ENCODE measurements around the gene VGLL4. TPM values are rescaled to one million over a fixed set of nuclear protein-coding genes. Genes with fewer than 3 reads are reported as not detected.
A peak's percentile ranks its signal among the peaks of the same experiment; 100 is the strongest.

VGLL4 gene
- polyA plus RNA-seq, 5 donors, result 95.0 to 117 (median 103) TPM

DNA sequence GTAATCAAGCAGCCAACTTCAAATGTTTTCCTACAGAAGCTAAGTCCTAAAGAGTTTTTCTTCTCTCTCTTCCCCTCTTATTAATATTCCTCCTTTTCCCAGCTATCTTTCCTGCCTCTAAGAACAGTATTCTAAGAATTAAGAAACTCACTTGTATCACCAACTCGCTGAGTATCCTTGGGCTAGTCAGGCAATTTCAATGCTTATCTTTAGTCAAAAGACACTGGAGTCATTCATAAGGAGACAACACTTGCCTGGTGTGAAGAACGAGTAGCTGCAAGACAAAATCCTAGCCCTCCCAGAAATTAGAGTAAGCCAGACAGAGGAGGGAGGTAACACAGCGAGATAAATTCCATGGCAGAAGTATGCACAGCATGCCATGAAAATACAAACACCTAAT is 10.7 kb downstream of the VGLL4 start:
- no peak for DNase-seq

DNA sequence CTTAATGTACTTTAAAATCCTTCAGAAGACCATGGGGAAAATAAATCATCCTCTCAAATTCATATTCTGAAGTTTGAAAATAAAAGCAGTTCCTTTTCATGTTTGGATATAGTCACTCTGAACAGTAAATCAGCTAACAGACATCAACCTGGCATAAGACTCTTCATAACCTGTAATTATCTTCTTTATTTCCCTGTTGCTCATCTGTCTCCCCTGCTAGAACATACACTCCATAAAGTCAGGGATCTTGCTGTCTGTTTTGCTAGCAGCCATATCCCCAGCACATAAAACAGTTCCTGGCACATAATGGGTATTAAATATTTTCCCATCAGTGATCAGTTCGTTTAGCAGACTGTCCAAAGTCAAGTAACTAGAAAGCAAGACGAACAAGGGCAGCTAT is 11.2 kb downstream of the VGLL4 start:
- DNase-seq, result no peak

DNA sequence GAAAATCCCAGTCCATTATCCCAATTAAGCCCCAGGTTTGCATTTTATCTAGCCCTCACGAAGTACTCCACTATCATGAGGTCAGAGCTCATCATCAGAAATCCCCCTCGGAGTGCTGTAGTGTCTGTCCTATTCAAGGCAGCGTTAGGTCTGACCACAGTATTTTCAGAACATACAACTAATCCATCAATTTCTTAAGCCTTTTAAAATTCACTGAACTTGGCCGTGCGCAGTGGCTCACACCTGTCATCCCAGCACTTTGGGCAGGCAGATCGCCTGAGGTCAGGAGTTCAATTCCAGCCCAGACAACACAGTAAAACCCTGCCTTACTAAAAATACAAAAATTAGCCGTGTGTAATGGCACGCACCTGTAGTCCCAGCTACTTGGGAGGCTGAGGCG is 11.9 kb downstream of the VGLL4 start:
- DNase-seq, result no peak

DNA sequence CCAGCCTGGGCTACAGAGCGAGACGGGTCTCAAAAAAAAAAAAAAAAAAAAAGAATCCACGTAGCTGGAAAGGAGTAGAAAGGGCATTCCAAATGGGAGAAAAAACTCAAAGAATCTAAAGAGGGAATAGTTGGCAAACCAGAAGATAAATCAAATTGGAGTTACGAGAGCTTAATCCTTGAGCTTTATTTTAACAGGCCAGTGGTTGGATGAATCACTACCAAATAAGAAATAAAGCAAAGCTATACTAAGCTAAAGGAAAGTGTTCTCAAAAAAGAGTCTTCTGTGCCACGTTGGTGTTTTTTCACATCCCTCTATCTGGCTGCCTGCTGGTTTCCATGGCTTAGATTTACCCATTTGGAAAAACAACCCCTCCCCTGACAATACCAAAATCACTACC is 14.0 kb downstream of the VGLL4 start:
- no peak for DNase-seq

DNA sequence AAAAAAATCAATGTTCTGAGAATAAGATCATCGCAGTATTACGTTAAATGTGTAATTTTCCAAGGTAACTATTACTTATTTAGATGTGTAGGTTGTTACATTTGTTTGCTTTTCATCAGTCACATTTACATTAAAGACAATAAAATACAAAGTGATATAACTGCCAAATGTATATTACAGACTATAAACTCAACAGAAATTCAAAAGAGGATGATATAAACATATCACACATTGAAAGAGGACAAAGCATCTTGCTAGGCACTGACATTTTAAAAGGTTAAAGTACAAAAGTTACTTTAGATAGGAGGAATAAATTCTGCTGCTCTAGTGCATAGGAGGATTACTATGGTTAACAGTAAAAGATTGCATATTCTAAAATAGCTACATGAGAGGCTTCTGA is 16.1 kb downstream of the VGLL4 start:
- no peak for DNase-seq

DNA sequence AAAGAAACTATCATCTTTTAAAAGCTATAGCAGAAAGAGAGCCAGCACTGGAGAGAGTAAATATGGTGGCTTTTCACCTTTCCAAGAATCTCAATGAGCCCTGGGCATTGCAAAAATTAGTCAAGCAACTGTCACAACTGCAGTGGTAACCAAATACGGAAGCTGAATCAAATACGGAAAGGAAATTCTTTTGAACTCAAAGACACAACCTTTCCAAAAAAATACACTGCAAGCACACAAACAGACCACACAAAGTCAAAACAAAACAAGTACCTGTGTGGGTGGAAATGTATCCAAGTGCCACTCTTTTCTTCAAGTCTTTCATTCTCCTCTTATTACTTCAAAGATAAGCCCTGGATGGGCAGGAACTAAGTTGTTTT is 17.6 kb downstream of the VGLL4 start:
- DNase-seq, result no peak

DNA sequence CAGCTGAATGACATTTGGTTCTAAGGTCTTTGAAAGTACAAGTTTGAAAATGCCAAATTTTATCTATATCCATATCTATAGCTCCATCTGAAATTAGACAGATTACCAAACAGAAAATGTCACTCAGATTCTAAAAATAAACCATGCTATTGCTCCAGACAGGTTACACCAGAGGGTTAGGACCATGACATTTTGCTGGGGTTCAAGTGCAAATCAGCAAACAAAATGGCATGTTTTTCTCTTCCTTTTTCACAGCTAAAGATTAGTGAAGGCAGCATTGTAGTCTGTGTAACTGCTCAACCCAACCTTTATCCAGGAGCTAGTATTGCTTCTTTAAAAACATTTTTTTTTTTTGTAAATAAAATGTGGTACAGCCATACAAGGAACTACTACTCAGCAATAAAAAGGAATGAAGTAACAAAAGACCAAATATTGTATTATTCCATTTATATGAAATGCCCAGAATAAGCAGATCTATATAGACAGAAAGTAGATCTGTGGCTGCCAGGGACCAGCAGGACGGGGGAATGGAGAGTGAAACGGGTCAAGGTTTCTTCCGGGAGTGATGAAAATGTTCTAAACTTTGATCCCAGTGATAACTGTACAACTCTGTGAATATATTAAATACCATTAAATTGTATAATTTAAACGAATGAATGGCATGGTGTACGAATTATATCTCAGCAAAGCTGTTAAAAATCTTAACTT is 18.2 kb downstream of the VGLL4 start:
- no peak for DNase-seq

DNA sequence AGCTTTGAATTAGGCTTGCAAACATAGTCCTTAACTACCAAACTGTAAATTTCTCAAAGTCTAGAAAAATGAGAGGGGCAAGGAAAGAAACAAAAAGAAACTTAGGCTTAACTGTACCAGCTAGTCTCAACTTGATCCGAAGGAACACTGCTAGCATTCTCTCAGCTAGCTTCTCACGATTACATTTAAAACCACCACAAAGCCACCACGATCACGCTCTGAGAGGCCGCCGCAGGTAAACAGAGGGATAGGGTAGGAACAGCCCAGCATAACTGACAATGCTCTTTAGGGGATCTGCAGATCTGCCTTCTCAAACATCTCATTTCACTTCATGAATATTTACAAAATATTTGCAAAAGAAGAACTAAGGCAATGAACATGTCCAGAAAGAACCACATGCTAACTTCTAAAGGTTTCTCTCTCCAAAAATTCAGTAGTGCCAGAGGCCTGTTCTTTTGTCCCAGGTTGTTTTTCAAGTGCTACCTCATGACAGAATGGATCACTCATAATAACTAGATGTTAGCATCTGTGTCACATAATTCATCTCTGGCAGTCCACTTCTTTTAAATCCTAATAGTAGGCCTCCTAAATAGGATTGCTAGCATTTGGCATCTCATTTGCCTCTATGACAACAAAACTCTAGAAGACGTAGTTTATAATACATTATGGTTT is 18.9 kb downstream of the VGLL4 start:
- no peak for DNase-seq

DNA sequence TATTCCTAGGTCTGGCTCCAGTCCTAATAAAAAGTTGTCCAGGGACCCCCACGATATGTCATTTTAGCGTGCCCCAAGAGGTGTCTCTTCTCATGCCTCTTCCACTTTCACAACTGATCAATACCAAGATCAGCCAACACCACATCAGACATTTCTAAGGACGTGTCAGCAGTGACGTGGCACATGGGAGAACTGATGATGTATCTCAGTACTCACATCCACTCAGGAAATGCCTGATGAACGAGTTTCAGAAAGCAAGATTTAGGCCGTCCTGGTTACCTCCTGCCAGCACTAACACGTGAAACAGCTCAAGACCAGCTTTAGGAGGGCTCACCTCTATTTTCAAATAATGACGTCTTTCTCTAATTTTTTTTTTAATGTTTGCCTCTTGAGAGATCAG is 19.6 kb downstream of the VGLL4 start:
- DNase-seq, result no peak

DNA sequence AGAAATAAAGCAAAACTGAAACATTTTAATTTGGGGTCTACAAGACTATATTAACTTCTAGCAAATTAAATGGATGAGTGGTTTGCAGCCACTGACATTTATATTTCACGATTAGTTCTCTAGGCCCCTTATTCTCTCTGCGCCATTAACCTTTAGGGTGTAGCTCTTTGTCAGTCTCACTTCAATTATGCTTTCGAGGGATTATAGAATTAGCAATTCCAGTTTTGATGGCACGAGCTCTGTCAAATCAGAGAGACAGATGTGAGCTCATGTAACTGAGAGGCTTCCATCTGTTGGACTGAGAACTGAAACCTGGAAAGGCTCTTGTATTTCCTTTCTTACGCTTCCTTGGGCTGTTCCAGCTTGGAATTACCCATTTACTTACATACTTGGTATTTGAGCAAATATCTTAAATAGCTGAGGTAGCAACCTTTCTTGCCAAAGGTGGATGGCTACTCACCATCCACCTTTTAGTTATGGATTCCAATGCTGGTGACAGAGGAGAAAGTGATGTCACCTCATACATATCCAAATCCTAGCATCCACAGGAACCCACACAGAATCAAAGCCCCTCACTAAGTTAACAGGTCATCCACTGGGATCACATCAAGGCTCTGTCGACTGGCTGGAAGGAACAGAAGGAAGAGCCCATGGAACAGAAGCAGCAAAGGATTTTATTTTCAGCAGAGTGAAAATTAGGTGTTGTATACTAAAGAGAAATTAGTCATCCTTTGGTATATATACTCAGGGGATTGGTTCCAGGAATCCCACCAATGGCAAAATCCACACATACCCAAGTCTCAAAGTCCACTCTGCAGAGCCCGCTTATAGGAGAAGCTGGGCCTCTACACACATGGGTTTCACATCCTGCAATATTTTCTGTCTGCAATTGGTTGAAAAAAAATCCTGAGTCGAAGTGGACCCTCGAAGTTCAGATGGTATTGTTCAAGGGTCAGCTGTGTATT is 20.8 kb downstream of the VGLL4 start:
- no peak for DNase-seq

DNA sequence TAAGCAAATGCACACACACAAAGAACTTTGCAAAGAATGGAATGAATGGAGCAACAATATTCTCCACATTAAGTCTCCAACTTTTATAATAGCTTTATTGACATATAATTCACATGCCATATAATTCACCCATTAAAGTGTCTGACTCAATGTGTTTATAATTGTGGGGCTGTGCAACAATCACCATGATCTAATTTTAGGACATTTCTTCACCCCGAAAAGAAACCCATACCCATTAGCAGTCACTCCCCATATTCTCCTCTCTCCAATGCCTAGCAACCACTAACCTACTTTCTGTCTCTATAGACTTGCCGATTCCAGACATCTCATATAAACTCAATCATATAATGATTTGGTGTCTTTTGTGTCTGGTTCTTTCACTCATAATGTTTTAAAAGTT is 22.6 kb downstream of the VGLL4 start:
- DNase-seq, result no peak

DNA sequence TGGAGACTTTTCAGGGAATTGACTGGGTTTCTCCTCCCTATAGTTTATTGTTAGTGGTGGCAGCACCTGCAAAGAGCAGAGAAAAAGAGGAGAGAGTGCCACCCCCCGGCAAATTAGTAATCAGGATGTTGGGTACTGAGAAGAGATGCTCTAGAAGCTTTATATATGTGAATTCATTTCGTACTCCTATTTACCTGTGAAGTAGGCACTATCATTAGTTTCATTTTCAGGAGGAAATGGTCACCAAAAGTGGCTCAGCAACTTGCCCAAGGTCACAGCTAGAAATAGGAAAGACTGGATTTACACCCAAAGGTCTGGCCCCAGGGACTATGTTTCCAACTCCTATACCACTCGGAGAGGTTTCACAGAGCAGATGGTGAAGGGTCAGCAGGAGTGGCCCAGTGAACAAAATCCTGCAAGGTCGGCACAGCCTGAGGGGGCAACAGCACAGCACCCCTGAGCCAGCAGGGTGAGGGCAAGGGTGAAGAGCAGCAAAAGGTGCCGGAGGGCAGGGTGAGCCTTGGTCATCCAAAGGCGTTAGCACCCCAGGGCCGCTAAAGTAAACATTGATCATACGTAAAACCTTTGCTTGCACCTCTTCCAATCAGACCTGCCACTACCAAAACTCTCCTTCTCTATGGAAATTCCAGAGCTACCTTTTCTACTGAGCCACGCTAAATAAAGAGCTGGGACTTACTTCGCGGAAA is 23.6 kb downstream of the VGLL4 start:
- DNase-seq, result no peak

DNA sequence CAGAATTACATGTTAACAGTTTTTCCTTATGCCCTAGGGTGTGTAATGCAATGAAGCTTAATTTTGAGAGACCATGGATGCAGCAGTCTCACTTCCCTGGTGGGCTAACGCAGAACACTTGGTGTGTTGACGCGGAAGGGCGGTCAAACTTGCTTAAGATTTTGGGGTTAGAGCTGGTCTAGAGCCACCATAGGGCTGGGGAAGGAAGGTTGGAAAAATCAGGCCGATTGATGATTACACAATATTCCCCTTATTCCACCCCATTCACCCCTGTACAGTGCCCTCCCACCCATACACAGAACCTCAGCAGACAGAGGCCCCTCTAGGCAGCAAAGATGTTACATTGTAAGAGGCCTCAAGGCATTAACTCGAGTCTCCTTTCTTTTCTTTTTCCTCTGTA is 24.3 kb downstream of the VGLL4 start:
- no peak for DNase-seq

DNA sequence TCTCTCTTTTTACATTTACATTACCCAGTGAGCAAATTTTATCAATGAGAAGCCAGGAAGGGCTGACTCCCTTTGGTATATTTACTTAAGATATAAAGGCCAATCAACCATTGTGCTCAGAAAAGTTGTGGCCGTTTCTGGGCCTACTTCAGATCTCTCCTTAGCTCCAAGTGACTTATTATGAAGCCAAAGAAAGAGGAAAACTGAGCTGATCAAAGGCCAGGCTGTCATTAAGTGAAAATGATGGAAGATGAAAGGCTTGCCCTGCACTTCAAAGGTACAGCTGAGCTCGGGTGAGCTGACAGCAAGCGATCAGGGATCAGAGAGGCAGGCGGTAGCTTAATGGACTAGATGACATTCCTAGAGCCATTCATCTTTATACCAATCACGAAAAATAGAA is 24.8 kb downstream of the VGLL4 start:
- no peak for DNase-seq

DNA sequence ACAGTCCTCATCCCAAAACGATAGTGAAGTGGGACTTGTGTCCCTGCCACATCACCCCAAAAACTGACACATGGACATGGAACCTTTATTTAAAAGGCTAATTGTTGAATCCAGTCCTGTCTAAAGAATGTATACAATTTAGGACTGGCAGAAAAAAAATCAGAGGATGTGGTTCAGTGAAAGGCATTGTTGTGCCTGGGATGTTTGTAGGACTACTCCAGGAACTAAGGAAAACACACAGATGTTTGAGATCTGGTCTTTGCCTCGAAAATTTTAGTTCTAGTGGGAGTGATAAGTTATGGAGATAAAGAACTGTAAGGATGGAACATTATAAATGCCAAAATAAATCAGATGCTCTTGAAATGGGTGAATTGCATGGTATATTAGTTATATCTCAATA is 27.2 kb downstream of the VGLL4 start:
- DNase-seq, result no peak

DNA sequence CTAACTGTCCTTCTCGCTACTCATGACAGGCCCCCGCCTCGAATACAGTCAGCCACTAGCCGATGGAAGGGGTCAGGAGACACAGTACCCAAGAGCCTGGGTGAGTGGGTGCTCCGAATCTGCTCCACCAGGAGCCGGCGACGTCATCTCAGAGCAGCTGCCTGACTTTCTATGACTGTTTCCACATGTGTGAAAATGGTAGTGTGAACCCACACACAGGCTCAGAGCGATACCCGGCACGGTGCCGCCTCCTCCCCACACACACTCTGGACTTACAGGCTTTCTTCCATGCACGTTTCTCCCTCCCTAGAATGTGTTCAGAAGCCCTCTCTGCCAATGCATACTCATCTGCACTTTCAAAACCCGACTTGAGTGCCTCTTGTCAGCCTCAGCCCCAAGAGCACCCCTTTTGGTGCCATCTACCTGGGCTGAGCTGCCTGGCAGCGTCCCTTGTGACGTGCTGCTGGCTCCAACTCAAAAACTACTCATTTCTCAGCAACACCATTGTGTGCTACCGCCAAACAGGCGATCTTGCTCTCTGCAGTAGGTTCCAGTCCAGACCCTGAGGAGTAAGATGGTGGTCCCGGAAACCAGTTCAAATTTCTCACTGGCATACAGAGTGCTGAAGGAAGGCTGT is 29.7 kb downstream of the VGLL4 start:
- DNase-seq, result peak in 1 of 2 donors; percentile 62

DNA sequence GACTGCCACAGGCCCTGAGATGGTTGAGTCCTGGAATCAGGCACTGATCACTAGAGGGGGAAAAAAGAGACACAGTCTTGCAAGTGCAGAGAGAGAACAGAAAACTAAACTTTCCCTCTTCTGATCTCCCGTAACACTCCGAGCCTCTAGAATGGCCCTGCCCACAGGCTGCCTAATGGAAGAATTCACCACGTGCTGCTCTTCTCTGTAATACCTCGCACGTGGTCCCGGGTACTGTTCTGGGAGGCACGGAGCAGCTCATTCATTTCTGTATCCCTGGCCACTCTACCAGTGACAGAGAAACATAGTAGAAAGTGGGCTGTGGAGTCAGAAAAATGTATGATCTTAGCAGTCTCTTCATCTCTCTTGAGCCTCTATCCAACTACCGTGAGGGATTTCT is 30.4 kb downstream of the VGLL4 start:
- no peak for DNase-seq

DNA sequence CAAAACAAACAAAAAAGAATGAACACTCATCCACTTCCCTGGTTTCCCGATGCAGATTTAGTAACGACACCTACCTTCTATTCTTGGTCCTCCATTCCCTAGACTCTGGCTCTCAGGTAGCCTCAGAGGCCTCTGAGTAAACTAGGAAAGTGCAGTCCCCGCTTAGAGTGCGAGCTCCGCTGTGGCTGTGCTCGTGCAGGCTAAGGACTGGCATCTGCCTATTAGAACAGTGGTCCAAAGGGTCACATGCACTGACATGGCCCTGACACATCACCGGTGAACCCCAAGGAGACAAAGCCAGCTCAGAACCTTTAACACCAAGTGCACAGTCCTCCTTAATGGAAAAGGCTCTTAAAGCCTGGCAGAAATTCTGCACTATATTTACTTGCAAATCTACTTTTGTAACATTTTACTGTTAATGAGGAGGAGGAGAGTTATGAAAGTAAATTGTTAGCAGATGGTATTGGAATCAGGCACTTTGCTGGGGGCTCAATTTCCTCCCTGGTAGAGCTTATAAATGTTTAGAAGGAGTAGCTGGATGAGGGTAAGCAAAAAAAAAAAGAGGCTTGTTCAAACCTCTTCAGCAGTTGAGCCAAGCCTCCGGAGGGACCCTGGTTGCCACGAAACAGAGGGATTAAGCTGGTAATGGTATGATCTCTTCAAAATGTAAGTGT is 31.1 kb downstream of the VGLL4 start:
- no peak for DNase-seq

DNA sequence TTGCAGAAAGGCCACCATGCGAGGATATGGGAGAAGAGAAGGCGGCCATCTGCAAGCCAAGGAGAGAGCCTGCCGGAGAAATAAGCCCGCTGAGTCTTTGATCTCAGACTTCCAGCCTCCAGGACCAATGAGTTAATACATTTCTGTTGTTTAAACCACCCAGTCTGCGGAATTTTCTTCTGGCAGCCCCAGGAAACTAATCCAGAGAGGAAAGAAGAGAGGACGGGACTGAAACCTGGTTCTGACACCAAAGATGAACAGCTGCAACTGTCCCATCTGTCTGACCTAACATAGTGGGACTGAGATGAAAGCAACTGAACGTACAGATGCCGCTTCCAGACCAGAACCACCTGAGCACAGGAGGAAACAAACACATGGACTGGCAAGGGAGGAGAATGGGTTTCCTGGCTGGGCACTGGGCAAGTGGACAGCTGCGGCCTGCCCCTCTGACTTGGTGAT is 32.3 kb downstream of the VGLL4 start:
- no peak for DNase-seq

DNA sequence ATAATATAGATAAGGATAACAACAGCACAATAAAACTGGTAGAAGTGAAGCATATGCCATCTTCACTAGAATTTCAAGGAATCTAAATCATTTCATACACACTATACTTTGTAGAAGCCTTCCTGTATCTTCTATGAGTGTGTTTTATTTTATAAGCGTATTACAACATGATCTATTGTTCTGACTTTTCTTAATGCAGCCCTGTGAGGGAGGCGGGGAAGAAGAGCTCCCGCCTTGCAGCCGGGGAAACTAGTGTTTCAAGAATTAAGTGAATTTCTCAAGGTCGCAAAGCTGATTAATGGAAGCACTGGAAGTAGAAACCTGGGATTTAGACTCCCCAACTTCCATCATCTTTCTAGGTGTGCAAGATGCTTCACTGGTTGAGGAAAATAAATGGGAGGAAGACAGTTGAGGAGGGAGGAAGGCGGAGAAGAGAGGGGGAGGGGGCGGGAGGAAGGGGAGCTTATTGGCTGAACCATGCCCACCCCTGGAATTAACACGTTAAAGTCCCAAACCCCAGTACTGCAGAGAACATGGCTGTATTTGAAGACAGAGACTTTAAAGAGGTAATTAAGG is 32.9 kb downstream of the VGLL4 start:
- DNase-seq, result no peak
